Esophagus squamous epithelium (tissue), 4 donors: ENCODE data around the gene MAP4K3.

ENCODE experiments used
- POLR2A ChIP-seq, 4 donors: fragments of 450-650 bp; IDR thresholded peaks; one replicate each; pipeline ENCODE4 v1.6.1; 2017; ENCODE audit warnings: antibody characterized with exemption in 4 of 4, mild to moderate bottlenecking in 4 of 4, moderate library complexity in 3 of 4
- TF ChIP-seq, protein P1 (sequence below), 6 experiments: fragments of 450-650 bp in 4 of 6; fragments of 200-600 bp in 2 of 6; sonication (generic) in 2 of 6; IDR thresholded peaks; one replicate each; pipeline ENCODE4 v1.5.1; 2016 to 2019; ENCODE audit warnings: antibody characterized with exemption in 6 of 6, mild to moderate bottlenecking in 4 of 6, moderate library complexity in 4 of 6

- TF ChIP-seq POLR2A (IDR thresholded peaks at IDR 0.05): no peak
- TF ChIP-seq, protein P1, sequence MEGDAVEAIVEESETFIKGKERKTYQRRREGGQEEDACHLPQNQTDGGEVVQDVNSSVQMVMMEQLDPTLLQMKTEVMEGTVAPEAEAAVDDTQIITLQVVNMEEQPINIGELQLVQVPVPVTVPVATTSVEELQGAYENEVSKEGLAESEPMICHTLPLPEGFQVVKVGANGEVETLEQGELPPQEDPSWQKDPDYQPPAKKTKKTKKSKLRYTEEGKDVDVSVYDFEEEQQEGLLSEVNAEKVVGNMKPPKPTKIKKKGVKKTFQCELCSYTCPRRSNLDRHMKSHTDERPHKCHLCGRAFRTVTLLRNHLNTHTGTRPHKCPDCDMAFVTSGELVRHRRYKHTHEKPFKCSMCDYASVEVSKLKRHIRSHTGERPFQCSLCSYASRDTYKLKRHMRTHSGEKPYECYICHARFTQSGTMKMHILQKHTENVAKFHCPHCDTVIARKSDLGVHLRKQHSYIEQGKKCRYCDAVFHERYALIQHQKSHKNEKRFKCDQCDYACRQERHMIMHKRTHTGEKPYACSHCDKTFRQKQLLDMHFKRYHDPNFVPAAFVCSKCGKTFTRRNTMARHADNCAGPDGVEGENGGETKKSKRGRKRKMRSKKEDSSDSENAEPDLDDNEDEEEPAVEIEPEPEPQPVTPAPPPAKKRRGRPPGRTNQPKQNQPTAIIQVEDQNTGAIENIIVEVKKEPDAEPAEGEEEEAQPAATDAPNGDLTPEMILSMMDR (IDR thresholded peaks at IDR 0.05): no peak
These were observed 132.4 kb downstream of the MAP4K3 start for GRCh38 chr2:39304729-39305128.
